Body of pancreas (tissue), 4 donors: ENCODE measurements around the gene NDUFS7. TPM values are rescaled to one million over a fixed set of nuclear protein-coding genes. Genes with fewer than 3 reads are reported as not detected.

Experiments used
- ATAC-seq: fragments of 150-250 bp; one replicate; pipeline ENCODE4 v1.9.1; 2016
- DNase-seq, 4 donors: peaks; one replicate each; pipeline ENCODE4 v3.0.0-alpha.2; 2019
- H3K27ac ChIP-seq, 4 donors: fragments of 200-600 bp; sonication (generic); 1 replicate in 3 of 4; 2 replicates in 1 of 4; pipeline versions ENCODE4 v1.5.1 to v1.6.1; 2016 to 2019; ENCODE audit warnings: mild to moderate bottlenecking in 1 of 4, mixed read lengths in 1 of 4, moderate library complexity in 1 of 4
- H3K27me3 ChIP-seq, 2 donors: fragments of 200-600 bp; sonication (generic); one replicate each; pipeline ENCODE4 v1.6.0; 2016; ENCODE audit warnings: mild to moderate bottlenecking in 1 of 2
- H3K36me3 ChIP-seq, 2 donors: fragments of 200-600 bp; sonication (generic); replicated peaks in 1 of 2; 2 replicates each; pipeline ENCODE4 v1.5.1; 2016; ENCODE audit warnings: low read depth in 2 of 2; ENCODE audit not compliant: insufficient read depth in 1 of 2
- H3K4me1 ChIP-seq: fragments of 200-600 bp; sonication (generic); one replicate; pipeline ENCODE4 v1.6.0; 2016
- H3K4me3 ChIP-seq, 2 donors: fragments of 200-600 bp; sonication (generic); 1 replicate in 1 of 2; 2 replicates in 1 of 2; pipeline ENCODE4 v1.5.1; 2016 to 2019
- H3K9me3 ChIP-seq, 3 donors: fragments of 200-600 bp; sonication (generic); 1 replicate in 2 of 3; 2 replicates in 1 of 3; pipeline ENCODE4 v1.5.1; 2016
- POLR2A ChIP-seq, 3 donors: fragments of 450-650 bp; IDR thresholded peaks; one replicate each; pipeline ENCODE4 v1.6.1; 2016; ENCODE audit warnings: antibody characterized with exemption in 3 of 3, mild to moderate bottlenecking in 2 of 3
- WGBS, 2 donors: methylation state at CpG; one replicate each; pipeline ENCODE4 v1.1.5; 2017; 5-methylcytosine and 5-hydroxymethylcytosine counted together
- intact Hi-C: fragments of 100-400 bp; cut with DNase I; formaldehyde crosslinking; loops from one replicate; pipeline ENCODE4 v1.15.1; 2023
- total RNA-seq, 2 donors: library from RNA; depleted of rRNA; stranded (reverse); fragments of >200 nt; gene quantifications; one replicate each; pipeline ENCODE4 v1.1.0, GENCODE V29; 2016
- TF ChIP-seq, protein P1 (sequence below), 7 experiments: fragments of 450-650 bp in 4 of 7; fragments of 200-600 bp in 3 of 7; sonication (generic) in 3 of 7; IDR thresholded peaks; one replicate each; pipeline ENCODE4 v1.5.1; 2016 to 2019; ENCODE audit warnings: antibody characterized with exemption in 7 of 7

Gene NDUFS7
- total RNA-seq, 2 donors from 2014 or later: 59.9 to 87.7 TPM

DNA sequence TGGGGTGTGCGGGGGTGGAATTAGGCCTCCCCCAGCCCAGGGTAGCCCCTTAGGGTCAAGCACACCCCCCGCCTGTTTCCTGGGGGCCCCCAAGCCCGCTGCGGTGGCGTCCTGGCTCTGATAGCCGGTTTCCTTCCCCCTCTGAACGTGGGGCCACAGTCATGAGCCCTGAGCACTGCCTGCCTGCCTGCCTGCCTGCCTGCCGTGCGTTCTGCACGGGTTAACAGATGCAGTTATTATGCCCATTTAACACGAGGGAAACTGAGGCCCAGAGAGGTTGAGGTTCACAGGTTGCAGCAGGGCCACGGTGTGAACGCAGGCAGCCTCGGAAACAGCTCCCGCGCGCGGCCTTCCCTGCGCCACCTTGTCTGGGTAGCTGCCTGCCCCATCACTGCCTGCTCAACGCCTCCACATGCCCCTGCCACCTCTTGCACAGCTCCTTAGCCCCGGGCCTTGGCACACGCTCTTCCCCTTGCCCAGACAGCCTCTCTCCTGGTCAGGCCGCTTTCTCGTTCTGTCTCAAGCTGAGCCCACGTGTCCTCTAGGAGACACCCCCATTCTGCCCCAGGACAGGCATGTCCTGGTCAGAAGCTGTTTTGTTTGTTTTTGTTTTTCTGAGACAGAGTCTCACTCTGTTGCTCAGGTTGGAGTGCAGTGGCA is 18.8 kb downstream of the NDUFS7 start:
- Histone ChIP-seq H3K27ac (no peak overlapping the region), H3K27me3 (no peaks in the 10 kb centered on the region), H3K9me3 (no peaks in the 10 kb centered on the region), H3K4me1 (peaks cover 56% of the 10 kb centered on the region), H3K36me3 (no peaks in the 10 kb centered on the region), H3K4me3 (no peak overlapping the region)
- 46 to 56% methylated on average over 7 to 23 of the region's 25 CpGs for WGBS, 2 donors
- no peak for DNase-seq
- ATAC-seq: no peak
- no peak for TF ChIP-seq POLR2A (IDR thresholded peaks at IDR 0.05)
- TF ChIP-seq, protein P1, sequence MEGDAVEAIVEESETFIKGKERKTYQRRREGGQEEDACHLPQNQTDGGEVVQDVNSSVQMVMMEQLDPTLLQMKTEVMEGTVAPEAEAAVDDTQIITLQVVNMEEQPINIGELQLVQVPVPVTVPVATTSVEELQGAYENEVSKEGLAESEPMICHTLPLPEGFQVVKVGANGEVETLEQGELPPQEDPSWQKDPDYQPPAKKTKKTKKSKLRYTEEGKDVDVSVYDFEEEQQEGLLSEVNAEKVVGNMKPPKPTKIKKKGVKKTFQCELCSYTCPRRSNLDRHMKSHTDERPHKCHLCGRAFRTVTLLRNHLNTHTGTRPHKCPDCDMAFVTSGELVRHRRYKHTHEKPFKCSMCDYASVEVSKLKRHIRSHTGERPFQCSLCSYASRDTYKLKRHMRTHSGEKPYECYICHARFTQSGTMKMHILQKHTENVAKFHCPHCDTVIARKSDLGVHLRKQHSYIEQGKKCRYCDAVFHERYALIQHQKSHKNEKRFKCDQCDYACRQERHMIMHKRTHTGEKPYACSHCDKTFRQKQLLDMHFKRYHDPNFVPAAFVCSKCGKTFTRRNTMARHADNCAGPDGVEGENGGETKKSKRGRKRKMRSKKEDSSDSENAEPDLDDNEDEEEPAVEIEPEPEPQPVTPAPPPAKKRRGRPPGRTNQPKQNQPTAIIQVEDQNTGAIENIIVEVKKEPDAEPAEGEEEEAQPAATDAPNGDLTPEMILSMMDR (IDR thresholded peaks at IDR 0.05): no peak
- intact Hi-C loops: no loop called here

DNA sequence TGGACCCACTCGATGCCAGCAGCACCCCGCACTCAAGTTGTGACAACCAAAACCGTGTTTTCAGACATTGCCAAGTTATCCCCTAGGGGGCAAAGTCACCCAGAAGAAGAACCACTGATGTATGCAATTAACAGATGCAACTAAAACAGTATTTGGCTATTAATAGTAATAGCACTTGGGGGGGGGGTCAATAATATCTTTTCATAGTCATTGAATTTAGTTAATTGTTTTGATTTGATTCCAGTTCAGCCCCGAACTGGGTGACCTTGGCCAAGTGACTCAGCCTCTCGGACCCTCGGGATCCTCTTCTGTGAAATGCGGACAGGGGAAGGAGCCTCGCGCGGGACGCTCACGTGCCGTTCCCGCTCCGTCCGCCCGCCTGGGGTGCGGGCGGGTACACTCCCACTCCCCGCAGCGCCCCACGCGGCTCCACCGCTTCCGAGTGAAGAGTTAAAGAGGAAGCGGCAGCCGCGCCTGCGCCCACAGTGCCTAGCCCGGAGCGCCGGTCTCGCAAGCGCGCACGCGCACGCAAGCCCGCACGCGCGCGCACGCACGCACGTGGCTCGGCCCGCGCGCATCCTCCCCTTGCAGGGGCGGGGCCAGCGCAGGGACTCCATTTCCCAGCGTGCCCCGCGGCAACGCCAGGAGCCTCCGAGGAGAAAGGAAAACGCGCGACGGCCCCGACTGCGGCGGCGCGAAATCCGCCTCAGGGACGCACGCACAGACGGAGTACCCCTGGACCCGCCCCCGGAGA is 23.2 kb downstream of the NDUFS7 start:
- H3K27me3 ChIP-seq: no peaks in the 10 kb centered on the region
- peaks cover 60% of the 10 kb centered on the region for H3K4me1 ChIP-seq
- H3K4me3 ChIP-seq: peak overlapping the region in 1 of 2 donors; percentile 19
- TF ChIP-seq, protein P1 (IDR thresholded peaks at IDR 0.05): peak in 6 of 7 experiments; percentile 15 to 65 (median 45)
- peak in 2 of 3 donors; percentile 37 to 45 for TF ChIP-seq POLR2A (IDR thresholded peaks at IDR 0.05)
- H3K27ac ChIP-seq: peak overlapping the region; percentile 85 to 95 (median 94)
- 1 to 3% methylated on average over 10 to 71 of the region's 72 CpGs for WGBS, 2 donors
- peak; percentile 89 for ATAC-seq
- no peaks in the 10 kb centered on the region for H3K9me3 ChIP-seq
- DNase-seq: peak; percentile 99 to 100 (median 99)
- intact Hi-C loops: loop anchor here (5.0 kb wide), 1 partner anchor 135 kb away; no protein-coding TSS in a partner anchor
- no peaks in the 10 kb centered on the region for H3K36me3 ChIP-seq

DNA sequence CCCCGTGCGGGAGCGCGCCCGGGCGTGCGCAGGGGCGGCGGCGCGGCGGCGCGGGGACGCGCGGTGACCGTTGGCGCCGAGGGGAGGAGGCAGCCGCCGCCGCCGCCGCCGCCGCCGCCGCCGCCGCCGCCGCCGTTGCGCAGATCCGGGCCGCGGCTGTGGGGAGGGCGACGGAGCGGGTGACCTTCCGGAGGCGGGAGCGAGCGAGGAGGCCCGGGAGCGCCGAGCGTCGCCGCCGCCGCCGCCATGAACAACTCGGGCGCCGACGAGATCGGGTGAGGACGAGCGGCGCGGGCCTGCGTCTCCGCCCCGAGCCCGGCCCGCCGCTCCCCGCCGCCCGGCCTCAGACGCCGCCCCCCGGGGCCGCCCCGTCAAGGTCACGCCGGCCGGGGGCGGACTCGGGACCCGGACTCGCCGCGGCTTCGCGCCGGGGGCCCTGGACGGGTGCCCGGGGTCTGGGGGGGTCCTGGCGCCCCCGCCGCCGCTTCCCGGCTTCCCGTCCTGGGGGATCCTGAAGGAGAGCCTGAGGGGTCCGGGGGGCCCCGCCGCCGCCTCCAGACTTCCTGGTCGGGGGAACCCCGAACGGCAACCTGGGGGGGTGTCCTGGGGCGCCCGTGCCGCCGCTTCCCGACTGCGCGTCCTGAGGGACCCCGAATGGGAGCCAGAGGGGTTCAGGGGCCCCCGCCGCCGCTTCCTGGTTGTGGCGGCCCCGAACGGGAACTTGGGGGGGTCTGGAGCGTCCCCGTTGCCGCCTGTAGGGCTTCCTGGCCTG is 24.0 kb downstream of the NDUFS7 start, which contains the start of gene DAZAP1:
DAZAP1 (plus strand) TSS at position 59 of the 772 bp plus-strand sequence; CDS start at position 247, 188 bp downstream.
- Histone ChIP-seq H3K36me3 (no peaks in the 10 kb centered on the region), H3K4me3 (peak within 1 kb of the TSS; percentile 67 to 90), H3K27me3 (no peaks in the 10 kb centered on the region), H3K9me3 (no peaks in the 10 kb centered on the region), H3K27ac (peak within 1 kb of the TSS; percentile 93 to 95 (median 94)), H3K4me1 (peaks cover 60% of the 10 kb centered on the region)
- 0 to 1% methylated on average over 5 to 107 of the region's 121 CpGs for WGBS, 2 donors
- intact Hi-C loops: loop anchor here (5.0 kb wide), 1 partner anchor 135 kb away; no protein-coding TSS in a partner anchor
- TF ChIP-seq, protein P1 (IDR thresholded peaks at IDR 0.05): no peak
- TF ChIP-seq POLR2A (IDR thresholded peaks at IDR 0.05): no peak
- peak; percentile 33 for ATAC-seq
- peak in 1 of 4 donors; percentile 50 for DNase-seq

DNA sequence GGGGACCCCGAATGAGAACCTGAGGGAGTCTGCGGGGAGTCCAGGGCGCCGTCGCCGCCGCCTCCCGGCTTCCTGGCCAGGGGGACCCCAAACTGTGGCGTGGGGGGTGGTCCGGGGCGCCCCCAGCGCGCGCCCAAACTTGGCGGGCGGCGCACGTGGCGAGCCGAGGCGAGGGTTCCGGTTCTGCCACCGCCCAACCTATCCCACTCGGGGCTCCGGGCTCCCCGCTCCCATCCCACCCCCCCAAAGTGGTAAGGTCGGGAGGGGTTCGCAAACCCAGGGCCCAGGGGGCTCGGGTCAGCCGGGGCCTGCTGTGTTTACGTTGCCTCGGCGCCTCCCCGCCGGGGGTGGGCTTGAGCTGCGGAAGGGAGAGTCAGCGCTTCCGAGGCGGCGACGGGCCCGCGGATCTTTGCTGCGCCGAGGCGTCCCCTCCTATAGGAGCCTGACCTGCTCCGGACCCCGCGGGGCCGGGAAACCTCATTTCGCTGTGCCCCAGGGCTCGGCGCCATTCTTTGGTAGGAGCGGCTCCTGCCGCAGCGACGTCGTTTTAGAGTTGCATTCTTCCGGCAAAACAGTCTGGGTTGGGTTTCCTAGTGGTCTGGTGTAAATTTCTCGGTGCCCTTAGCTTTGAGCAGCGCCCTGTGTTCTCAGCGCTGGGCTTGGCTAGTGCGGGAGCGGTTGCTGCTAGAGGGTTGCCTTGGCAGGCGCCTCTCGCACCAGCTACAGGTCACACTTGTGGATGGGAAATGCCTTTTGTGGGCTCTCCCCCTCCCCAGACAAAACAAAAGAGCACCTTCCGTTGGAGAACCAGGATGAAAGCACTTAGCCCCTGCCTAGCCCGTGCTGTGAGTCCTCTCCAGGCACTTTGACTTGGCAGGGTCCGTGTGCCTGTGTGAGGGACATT is 24.8 kb downstream of the NDUFS7 start:
- Histone ChIP-seq H3K27ac (peak overlapping the region; percentile 93 to 95 (median 94)), H3K27me3 (no peaks in the 10 kb centered on the region), H3K4me3 (peak overlapping the region; percentile 67 to 90), H3K9me3 (no peaks in the 10 kb centered on the region), H3K4me1 (peaks cover 62% of the 10 kb centered on the region), H3K36me3 (no peaks in the 10 kb centered on the region)
- TF ChIP-seq, protein P1 (IDR thresholded peaks at IDR 0.05): peak in 1 of 7 experiments; percentile 10
- TF ChIP-seq POLR2A (IDR thresholded peaks at IDR 0.05): peak in 2 of 3 donors; percentile 58 to 60
- WGBS, 2 donors: 0% methylated on average over 18 to 69 of the region's 69 CpGs
- intact Hi-C loops: loop anchor here (5.0 kb wide), 1 partner anchor 136 kb away; no protein-coding TSS in a partner anchor
- ATAC-seq (no peak), DNase-seq (peak; percentile 49 to 59 (median 52))
